H9 (cell line): ENCODE results near the gene XPR1. TPM values are rescaled to one million over a fixed set of nuclear protein-coding genes. Genes with fewer than 3 reads are reported as not detected.

Source experiments
- DNase-seq: peaks from one replicate; pipeline ENCODE4 v3.0.0-alpha.2; 2017
- H2AFZ ChIP-seq: one replicate; pipeline ENCODE4 v1.6.1; 2013; ENCODE audit warnings: mild to moderate bottlenecking, low read length, control low read depth, moderate library complexity
- H2AK5ac ChIP-seq: 2 replicates; pipeline ENCODE4 v1.6.1; 2013; ENCODE audit warnings: low read length, control low read depth, mixed read lengths; ENCODE audit not compliant: insufficient read length
- H2BK120ac ChIP-seq: one replicate; pipeline ENCODE4 v1.6.1; 2013; ENCODE audit warnings: low read depth, mild to moderate bottlenecking, low read length, control low read depth, inconsistent platforms; ENCODE audit not compliant: poor library complexity, severe bottlenecking
- H2BK12ac ChIP-seq: 2 replicates; pipeline ENCODE4 v1.6.1; 2013; ENCODE audit warnings: low read length, control low read depth, mixed read lengths, low read depth; ENCODE audit not compliant: insufficient read length
- H2BK15ac ChIP-seq: 2 replicates; pipeline ENCODE4 v1.6.1; 2013; ENCODE audit warnings: low read depth, low read length, control low read depth
- H2BK20ac ChIP-seq: one replicate; pipeline ENCODE4 v1.6.1; 2013; ENCODE audit warnings: low read depth, mild to moderate bottlenecking, low read length, control low read depth, inconsistent platforms; ENCODE audit not compliant: poor library complexity, severe bottlenecking
- H2BK5ac ChIP-seq: 2 replicates; pipeline ENCODE4 v1.6.1; 2013; ENCODE audit warnings: low read length, control low read depth, mixed read lengths; ENCODE audit not compliant: insufficient read length
- H3K14ac ChIP-seq: 2 replicates; pipeline ENCODE4 v1.6.1; 2013; ENCODE audit warnings: low read length, control low read depth; ENCODE audit not compliant: insufficient read depth
- H3K18ac ChIP-seq: 2 replicates; pipeline ENCODE4 v1.6.1; 2013; ENCODE audit warnings: low read depth, mild to moderate bottlenecking, mixed read lengths, low read length, control low read depth; ENCODE audit not compliant: insufficient read length
- H3K23ac ChIP-seq: 2 replicates; pipeline ENCODE4 v1.6.1; 2013; ENCODE audit warnings: low read length, control low read depth, mixed read lengths, low read depth; ENCODE audit not compliant: insufficient read length
- H3K23me2 ChIP-seq: 2 replicates; pipeline ENCODE4 v1.6.1; 2013; ENCODE audit warnings: low read depth, mild to moderate bottlenecking, mixed read lengths, low read length, control low read depth; ENCODE audit not compliant: insufficient read length, poor library complexity, severe bottlenecking
- H3K27ac ChIP-seq: 2 replicates; pipeline ENCODE4 v1.5.1; 2013; ENCODE audit warnings: low read length, control low read depth, mixed read lengths, low read depth; ENCODE audit not compliant: insufficient read length
- H3K27me3 ChIP-seq: 2 replicates; pipeline ENCODE4 v1.6.1; 2013; ENCODE audit warnings: low read length, control low read depth, inconsistent platforms; ENCODE audit not compliant: insufficient read depth
- H3K4ac ChIP-seq: 2 replicates; pipeline ENCODE4 v1.6.1; 2013; ENCODE audit warnings: low read depth, mild to moderate bottlenecking, control low read depth, inconsistent platforms, low read length, moderate library complexity
- H3K4me1 ChIP-seq: 2 replicates; pipeline ENCODE4 v1.6.1; 2013; ENCODE audit warnings: low read length, control low read depth, inconsistent platforms; ENCODE audit not compliant: insufficient read depth
- H3K4me2 ChIP-seq: 2 replicates; pipeline ENCODE4 v1.6.1; 2013; ENCODE audit warnings: low read length, control low read depth, mixed read lengths; ENCODE audit not compliant: insufficient read length, insufficient read depth
- H3K56ac ChIP-seq: 2 replicates; pipeline ENCODE4 v1.6.1; 2013; ENCODE audit warnings: low read depth, mild to moderate bottlenecking, mixed read lengths, low read length, control low read depth; ENCODE audit not compliant: insufficient read length
- H3K79me1 ChIP-seq: 2 replicates; pipeline ENCODE4 v1.6.1; 2013; ENCODE audit warnings: low read depth, mild to moderate bottlenecking, moderate library complexity, low read length, control low read depth, inconsistent platforms; ENCODE audit not compliant: insufficient read depth, poor library complexity, severe bottlenecking
- H3K79me2 ChIP-seq: 2 replicates; pipeline ENCODE4 v1.6.1; 2013; ENCODE audit warnings: low read length, control low read depth, inconsistent platforms; ENCODE audit not compliant: insufficient read depth
- H3K9ac ChIP-seq: 2 replicates; pipeline ENCODE4 v1.6.1; 2013; ENCODE audit warnings: low read length, control low read depth, mixed read lengths; ENCODE audit not compliant: insufficient read length; ENCODE audit errors: extremely low read depth
- H3K9me3 ChIP-seq: one replicate; pipeline ENCODE4 v1.6.1; 2013; ENCODE audit warnings: low read depth, low read length, inconsistent platforms; ENCODE audit not compliant: control insufficient read depth
- H3T11ph ChIP-seq: one replicate; pipeline ENCODE4 v1.6.1; 2013; ENCODE audit warnings: mild to moderate bottlenecking, low read length, control low read depth, inconsistent platforms
- H4K20me1 ChIP-seq: one replicate; pipeline ENCODE4 v1.6.1; 2013; ENCODE audit not compliant: control insufficient read depth, insufficient read length, insufficient read depth
- H4K5ac ChIP-seq: 2 replicates; pipeline ENCODE4 v1.6.1; 2013; ENCODE audit warnings: low read depth, mild to moderate bottlenecking, mixed read lengths, low read length, control low read depth; ENCODE audit not compliant: insufficient read length
- H4K8ac ChIP-seq: replicated peaks from 2 replicates; pipeline ENCODE4 v1.6.1; 2013; ENCODE audit warnings: low read length, control low read depth, mixed read lengths, low read depth; ENCODE audit not compliant: insufficient read length
- H4K91ac ChIP-seq: 2 replicates; pipeline ENCODE4 v1.6.1; 2013; ENCODE audit warnings: low read depth, mild to moderate bottlenecking, moderate library complexity, mixed read lengths, low read length, control low read depth; ENCODE audit not compliant: insufficient read length
- H3K27ac Mint-ChIP-seq, 3 experiments: 2 replicates in 2 of 3; 3 replicates in 1 of 3; pipeline ENCODE4 v1.8.0; 2020 to 2021; ENCODE audit warnings: mixed read lengths in 3 of 3, mild to moderate bottlenecking in 1 of 3, moderate library complexity in 1 of 3
- H3K27me3 Mint-ChIP-seq: 2 replicates; pipeline ENCODE4 v1.8.0; 2021; ENCODE audit warnings: low read depth, mild to moderate bottlenecking, moderate library complexity, mixed read lengths
- H3K36me3 Mint-ChIP-seq, 3 experiments: 2 replicates in 2 of 3; 3 replicates in 1 of 3; pipeline ENCODE4 v1.8.0; 2020 to 2021; ENCODE audit warnings: low read depth in 3 of 3, mixed read lengths in 3 of 3; ENCODE audit not compliant: insufficient read depth in 1 of 3
- H3K4me1 Mint-ChIP-seq, 2 experiments: 2 replicates each; pipeline ENCODE4 v1.8.0; 2020; ENCODE audit warnings: mixed read lengths in 2 of 2
- H3K4me3 Mint-ChIP-seq, 2 experiments: 2 replicates in 1 of 2; 3 replicates in 1 of 2; pipeline ENCODE4 v1.8.0; 2020 to 2021; ENCODE audit warnings: mild to moderate bottlenecking in 2 of 2, mixed read lengths in 2 of 2, moderate library complexity in 1 of 2
- H3K9me3 Mint-ChIP-seq, 2 experiments: 2 replicates in 1 of 2; 3 replicates in 1 of 2; pipeline ENCODE4 v1.8.0; 2020; ENCODE audit warnings: mild to moderate bottlenecking in 2 of 2, mixed read lengths in 2 of 2, moderate library complexity in 1 of 2
- WGBS: extraction: QIAGEN DNeasy Blood & Tissue Kit; methylation state at CpG from one replicate; pipeline ENCODE4 v1.1.7; 2013; ENCODE audit warnings: missing lambda C conversion rate, low lambda C conversion rate, mixed read lengths; ENCODE audit not compliant: insufficient read length; ENCODE audit errors: extremely low coverage; 5-methylcytosine and 5-hydroxymethylcytosine counted together
- total RNA-seq: library from RNA; stranded (reverse); gene quantifications from 2 replicates; pipeline ENCODE4 v1.2.1, GENCODE V29; 2021
- TF ChIP-seq, protein P1 (sequence below): fragments of 200-600 bp; sonication (generic); conservative IDR thresholded peaks from 3 replicates; pipeline ENCODE4 v1.8.0; 2021; ENCODE audit warnings: antibody characterized with exemption, mild to moderate bottlenecking

The XPR1 gene
- total RNA-seq, 1 experiment from 2014 or later, result 34.1 TPM

DNA sequence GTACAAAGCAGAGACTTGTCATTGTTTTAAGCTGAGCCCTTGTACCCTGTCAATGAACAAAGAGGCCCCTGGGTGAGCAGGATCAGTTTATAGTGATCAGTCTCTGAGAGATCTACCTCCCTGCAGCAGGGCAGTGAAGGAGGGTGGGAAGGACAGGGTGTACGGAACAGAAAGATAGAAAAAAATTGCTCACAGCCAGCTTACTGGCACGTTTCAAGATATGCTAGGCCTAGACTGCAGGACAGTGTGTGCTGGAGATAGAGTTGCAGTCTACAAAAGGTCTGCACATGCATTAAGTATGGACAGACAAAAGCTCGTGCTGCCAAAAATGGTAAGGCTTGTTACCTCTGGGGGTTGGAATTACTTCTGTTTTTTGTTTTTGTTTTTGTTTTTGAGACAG is 38.4 kb upstream of the XPR1 start:
- H4K5ac ChIP-seq, result no peak overlapping the region
- no peaks in the 10 kb centered on the region for H4K20me1 ChIP-seq
- no peak overlapping the region for H2BK20ac ChIP-seq
- H2AK5ac ChIP-seq, result no peak overlapping the region
- no peak overlapping the region for H2BK12ac ChIP-seq
- H3K27me3 ChIP-seq, result no peaks in the 10 kb centered on the region
- no CpG with 5 or more reads among the region's 3 CpGs for WGBS
- no peaks in the 10 kb centered on the region for H3K4me1 ChIP-seq
- no peak overlapping the region for H3K4ac ChIP-seq
- no peak overlapping the region for H3K56ac ChIP-seq
- H3K4me1 Mint-ChIP-seq, result peaks cover 0 to 2% of the 10 kb centered on the region in 2 experiments; a peak in 1 of 4 replicates
- no peak overlapping the region for H3T11ph ChIP-seq
- H3K14ac ChIP-seq, result no peak overlapping the region
- no peak overlapping the region for H3K4me2 ChIP-seq
- no peak overlapping the region for H3K4me3 Mint-ChIP-seq
- H3K18ac ChIP-seq, result no peak overlapping the region
- H3K9me3 Mint-ChIP-seq, result peaks cover 0 to under 1% of the 10 kb centered on the region in 2 experiments; a peak in 1 of 5 replicates
- no peak overlapping the region for H2BK5ac ChIP-seq
- no peak overlapping the region for H2BK120ac ChIP-seq
- TF ChIP-seq, protein P1, sequence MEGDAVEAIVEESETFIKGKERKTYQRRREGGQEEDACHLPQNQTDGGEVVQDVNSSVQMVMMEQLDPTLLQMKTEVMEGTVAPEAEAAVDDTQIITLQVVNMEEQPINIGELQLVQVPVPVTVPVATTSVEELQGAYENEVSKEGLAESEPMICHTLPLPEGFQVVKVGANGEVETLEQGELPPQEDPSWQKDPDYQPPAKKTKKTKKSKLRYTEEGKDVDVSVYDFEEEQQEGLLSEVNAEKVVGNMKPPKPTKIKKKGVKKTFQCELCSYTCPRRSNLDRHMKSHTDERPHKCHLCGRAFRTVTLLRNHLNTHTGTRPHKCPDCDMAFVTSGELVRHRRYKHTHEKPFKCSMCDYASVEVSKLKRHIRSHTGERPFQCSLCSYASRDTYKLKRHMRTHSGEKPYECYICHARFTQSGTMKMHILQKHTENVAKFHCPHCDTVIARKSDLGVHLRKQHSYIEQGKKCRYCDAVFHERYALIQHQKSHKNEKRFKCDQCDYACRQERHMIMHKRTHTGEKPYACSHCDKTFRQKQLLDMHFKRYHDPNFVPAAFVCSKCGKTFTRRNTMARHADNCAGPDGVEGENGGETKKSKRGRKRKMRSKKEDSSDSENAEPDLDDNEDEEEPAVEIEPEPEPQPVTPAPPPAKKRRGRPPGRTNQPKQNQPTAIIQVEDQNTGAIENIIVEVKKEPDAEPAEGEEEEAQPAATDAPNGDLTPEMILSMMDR, result no peak
- H2AFZ ChIP-seq, result no peak overlapping the region
- H4K8ac ChIP-seq, result no peak overlapping the region
- no peak overlapping the region for H4K91ac ChIP-seq
- H3K23ac ChIP-seq, result no peak overlapping the region
- H3K27me3 Mint-ChIP-seq, result no peaks in the 10 kb centered on the region; the same call in 1 of the 2 replicates
- H2BK15ac ChIP-seq, result no peak overlapping the region
- H3K79me1 ChIP-seq, result no peaks in the 10 kb centered on the region
- DNase-seq, result no peak
- H3K36me3 Mint-ChIP-seq, result no peaks in the 10 kb centered on the region
- no peaks in the 10 kb centered on the region for H3K79me2 ChIP-seq
- no peaks in the 10 kb centered on the region for H3K9me3 ChIP-seq
- H3K9ac ChIP-seq, result no peak overlapping the region
- no peaks in the 10 kb centered on the region for H3K23me2 ChIP-seq
- no peak overlapping the region for H3K27ac ChIP-seq
- no peak overlapping the region; a peak in 1 of 7 replicates for H3K27ac Mint-ChIP-seq
